NT2/D1 (cell line): ENCODE data around the gene CCDC146.
"Not testable (repeated sequence)": the region's sequence is repeated elsewhere in the genome, so short reads cannot be mapped to it uniquely, and the experiment has no call there.

Experiments used
- SUZ12 ChIP-seq: IDR thresholded peaks from 2 replicates; pipeline ENCODE4 v1.6.1; 2011; ENCODE audit not compliant: insufficient read length, insufficient read depth; ENCODE audit errors: extremely low read depth
- YY1 ChIP-seq: IDR thresholded peaks from 2 replicates; pipeline ENCODE4 v1.6.1; 2011; ENCODE audit not compliant: insufficient read length, insufficient read depth
- ZNF274 ChIP-seq: IDR thresholded peaks from 2 replicates; pipeline ENCODE4 v1.6.1; 2011; ENCODE audit warnings: mild to moderate bottlenecking, low read depth, low read length

DNA sequence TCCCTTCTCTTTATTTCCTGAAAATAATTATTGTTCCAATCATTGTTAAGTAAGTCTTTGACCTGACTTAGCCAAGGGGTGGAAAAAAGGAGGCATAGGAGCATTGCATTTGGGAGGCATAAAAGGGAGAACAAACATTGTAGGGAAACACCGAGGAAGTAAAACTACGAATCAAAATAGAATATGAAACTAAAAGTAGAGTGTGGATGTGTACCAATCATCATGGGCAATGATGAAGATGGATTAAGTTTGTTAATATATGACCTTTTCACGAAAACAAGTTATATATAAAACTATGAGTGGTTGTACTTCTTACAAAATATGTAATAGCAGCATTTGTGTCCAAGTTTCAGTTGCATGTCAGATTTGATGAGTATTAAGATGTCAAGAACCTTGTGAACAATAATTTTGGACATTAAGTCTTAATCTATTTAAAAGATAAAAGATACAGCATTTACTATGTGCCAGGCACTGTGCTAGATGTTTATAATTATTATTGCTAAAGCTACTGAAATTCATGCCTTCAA lies 52.9 kb downstream of the CCDC146 start:
- TF ChIP-seq SUZ12, YY1, ZNF274: not testable (repeated sequence)
